ENCODE results near the gene POLA1. TPM values are rescaled to one million over a fixed set of nuclear protein-coding genes. Genes with fewer than 3 reads are reported as not detected.
A peak's percentile ranks its signal among the peaks of the same experiment; 100 is the strongest.

POLA1 gene
- total RNA-seq, 1 donor from 2014 or later, result 12.3 TPM

- no peak overlapping the region for H3K27ac ChIP-seq
- no peak overlapping the region for H3K4me3 ChIP-seq
- no peak for DNase-seq
- no peak for TF ChIP-seq CTCF (IDR thresholded peaks at IDR 0.05)
- no peaks in the 10 kb centered on the region for H3K4me1 ChIP-seq
- no peaks in the 10 kb centered on the region for H3K9me3 ChIP-seq
- H3K36me3 ChIP-seq, result no peaks in the 10 kb centered on the region
- intact Hi-C loops (cut with DNase I), result no loop called here
- ATAC-seq, result no peak
- no peaks in the 10 kb centered on the region for H3K27me3 ChIP-seq (ENCODE audit: low read depth)
These were observed 183.6 kb downstream of the POLA1 start for GRCh38 chrX:24877288-24877664.

GRCh38 chrX:24877854-24878650, 184.3 kb downstream of the POLA1 start:
- intact Hi-C loops (cut with DNase I), result no loop called here
- no peak for TF ChIP-seq CTCF (IDR thresholded peaks at IDR 0.05)
- H3K27me3 ChIP-seq (ENCODE audit: low read depth), result no peaks in the 10 kb centered on the region
- H3K36me3 ChIP-seq, result no peaks in the 10 kb centered on the region
- ATAC-seq, result peak; percentile 63 to 93
- no peak for DNase-seq
- no peak overlapping the region for H3K4me3 ChIP-seq
- peak overlapping the region; percentile 18 for H3K27ac ChIP-seq
- H3K4me1 ChIP-seq, result no peaks in the 10 kb centered on the region
- H3K9me3 ChIP-seq, result no peaks in the 10 kb centered on the region

- intact Hi-C loops (cut with DNase I), result no loop called here
These were observed 186.0 kb downstream of the POLA1 start for GRCh38 chrX:24879679-24880078.

GRCh38 chrX:24886916-24887315, 193.2 kb downstream of the POLA1 start:
- ATAC-seq, result no peak

More at GRCh38 chrX:24879679-24880078, 186.0 kb downstream of the POLA1 start:
- no peaks in the 10 kb centered on the region for H3K4me1 ChIP-seq
- no peaks in the 10 kb centered on the region for H3K9me3 ChIP-seq
- H3K36me3 ChIP-seq, result no peaks in the 10 kb centered on the region
- H3K27me3 ChIP-seq (ENCODE audit: low read depth), result no peaks in the 10 kb centered on the region
- TF ChIP-seq CTCF (IDR thresholded peaks at IDR 0.05), result no peak
- H3K27ac ChIP-seq, result no peak overlapping the region
- ATAC-seq (no peak), DNase-seq (no peak)
- H3K4me3 ChIP-seq, result no peak overlapping the region

GRCh38 chrX:24890677-24891076, 197.0 kb downstream of the POLA1 start:
- intact Hi-C loops (cut with DNase I), result no loop called here
- DNase-seq, result no peak
- no peak overlapping the region for H3K4me3 ChIP-seq
- TF ChIP-seq CTCF (IDR thresholded peaks at IDR 0.05), result no peak
- H3K27ac ChIP-seq, result no peak overlapping the region
- H3K36me3 ChIP-seq, result no peaks in the 10 kb centered on the region
- no peaks in the 10 kb centered on the region for H3K9me3 ChIP-seq
- H3K4me1 ChIP-seq, result no peaks in the 10 kb centered on the region
- H3K27me3 ChIP-seq (ENCODE audit: low read depth), result no peaks in the 10 kb centered on the region
- ATAC-seq, result no peak

More at GRCh38 chrX:24886916-24887315, 193.2 kb downstream of the POLA1 start:
- DNase-seq, result no peak
- no peak overlapping the region for H3K4me3 ChIP-seq
- intact Hi-C loops (cut with DNase I), result no loop called here
- H3K27me3 ChIP-seq (ENCODE audit: low read depth), result no peaks in the 10 kb centered on the region
- H3K4me1 ChIP-seq, result no peaks in the 10 kb centered on the region
- TF ChIP-seq CTCF (IDR thresholded peaks at IDR 0.05), result no peak
- H3K36me3 ChIP-seq, result no peaks in the 10 kb centered on the region
- H3K9me3 ChIP-seq, result no peaks in the 10 kb centered on the region
- no peak overlapping the region for H3K27ac ChIP-seq
